Activated B cell treated with CpG ODN at 0.5 μM for 24 hours (primary cell): Measurements from ENCODE around the gene PLS3. TPM values are rescaled to one million over a fixed set of nuclear protein-coding genes. Genes with fewer than 3 reads are reported as not detected.
"Not testable (repeated sequence)": the region's sequence is repeated elsewhere in the genome, so short reads cannot be mapped to it uniquely, and the experiment has no call there.

Experiments used
- ATAC-seq: fragments of 200-7000 bp; cut with Tn5 transposase; one replicate; pipeline ENCODE4 v1.10.0; 2021; ENCODE audit warnings: low read depth, mild to moderate bottlenecking, moderate library complexity
- CTCF ChIA-PET: fragments of 350-600 bp; sonication (Branson Sonifier 250); formaldehyde crosslinking; loops from one replicate; lab custom pipeline; 2021; ENCODE audit warnings: antibody characterized with exemption; lab: Charles Lee
- POLR2A ChIA-PET: fragments of 350-600 bp; sonication (Branson Sonifier 250); formaldehyde crosslinking; loops from one replicate; lab custom pipeline; 2021; ENCODE audit warnings: antibody characterized with exemption; lab: Charles Lee
- DNase-seq: peaks from one replicate; pipeline ENCODE4 v3.0.0; 2022
- H3K27ac Mint-ChIP-seq: one replicate; pipeline ENCODE4 v1.8.0; 2020; ENCODE audit warnings: mixed read lengths
- H3K27me3 Mint-ChIP-seq: one replicate; pipeline ENCODE4 v1.8.0; 2021; ENCODE audit warnings: mixed read lengths
- H3K36me3 Mint-ChIP-seq: one replicate; pipeline ENCODE4 v1.8.0; 2021; ENCODE audit warnings: low read depth, mixed read lengths
- H3K4me1 Mint-ChIP-seq: one replicate; pipeline ENCODE4 v1.8.0; 2021; ENCODE audit warnings: mixed read lengths
- H3K4me3 Mint-ChIP-seq: one replicate; pipeline ENCODE4 v1.8.0; 2020; ENCODE audit warnings: mild to moderate bottlenecking, mixed read lengths
- H3K9me3 Mint-ChIP-seq: one replicate; pipeline ENCODE4 v1.8.0; 2020; ENCODE audit warnings: mixed read lengths
- CTCF ChIP-seq: fragments of 200-600 bp; IDR thresholded peaks from one replicate; pipeline ENCODE4 v1.8.0; 2022; ENCODE audit warnings: antibody characterized with exemption, mild to moderate bottlenecking
- intact Hi-C: fragments of 100-400 bp; cut with micrococcal nuclease; formaldehyde crosslinking; loops from one replicate; pipeline ENCODE4 v1.15.1; 2024
- total RNA-seq: library from RNA; stranded (reverse); gene quantifications from 2 replicates; pipeline ENCODE4 v1.2.3, GENCODE V29; 2022

The PLS3 gene
- total RNA-seq, 1 donor from 2014 or later, result not detected

GRCh38 chrX:115539841-115540240 lies 21.1 kb upstream of the PLS3 start:
- ChIA-PET CTCF (no interaction called here), POLR2A (no interaction called here)
- Mint-ChIP-seq H3K27ac (no peak overlapping the region), H3K27me3 (no peaks in the 10 kb centered on the region), H3K4me1 (no peaks in the 10 kb centered on the region), H3K4me3 (no peak overlapping the region), H3K9me3 (no peaks in the 10 kb centered on the region), H3K36me3 (no peaks in the 10 kb centered on the region)
- ATAC-seq (no peak), DNase-seq (no peak)
- TF ChIP-seq CTCF, result no peak
- intact Hi-C loops, result no loop called here

- ATAC-seq, H3K4me1 Mint-ChIP-seq, DNase-seq, H3K36me3 Mint-ChIP-seq, POLR2A ChIA-PET, H3K27me3 Mint-ChIP-seq, H3K27ac Mint-ChIP-seq, H3K9me3 Mint-ChIP-seq, H3K4me3 Mint-ChIP-seq, intact Hi-C loops, CTCF ChIA-PET: not testable (repeated sequence)
These were observed 19.9 kb upstream of the PLS3 start for GRCh38 chrX:115541045-115541444.

- POLR2A ChIA-PET, result no interaction called here
- CTCF ChIA-PET, result no interaction called here
- no peaks in the 10 kb centered on the region for H3K9me3 Mint-ChIP-seq
- intact Hi-C loops, result no loop called here
- no peaks in the 10 kb centered on the region for H3K36me3 Mint-ChIP-seq
- H3K4me3 Mint-ChIP-seq, result no peak overlapping the region
- H3K27ac Mint-ChIP-seq, result no peak overlapping the region
- H3K4me1 Mint-ChIP-seq, result no peaks in the 10 kb centered on the region
- no peaks in the 10 kb centered on the region for H3K27me3 Mint-ChIP-seq
- DNase-seq (no peak), ATAC-seq (no peak)
- no peak for TF ChIP-seq CTCF
These were observed 13.5 kb upstream of the PLS3 start for GRCh38 chrX:115547448-115547847.

GRCh38 chrX:115549008-115549407 lies 12.0 kb upstream of the PLS3 start:
- intact Hi-C loops, result no loop called here
- Mint-ChIP-seq H3K36me3 (no peaks in the 10 kb centered on the region), H3K4me3 (no peak overlapping the region), H3K9me3 (no peaks in the 10 kb centered on the region), H3K27ac (no peak overlapping the region), H3K27me3 (no peaks in the 10 kb centered on the region), H3K4me1 (no peaks in the 10 kb centered on the region)
- no peak for TF ChIP-seq CTCF
- ATAC-seq, result no peak
- DNase-seq, result no peak
- POLR2A ChIA-PET, result no interaction called here
- CTCF ChIA-PET, result no interaction called here

GRCh38 chrX:115553171-115553570 lies 7.8 kb upstream of the PLS3 start:
- no peaks in the 10 kb centered on the region for H3K36me3 Mint-ChIP-seq
- no peak overlapping the region for H3K4me3 Mint-ChIP-seq
- H3K27ac Mint-ChIP-seq, result no peak overlapping the region
- no peaks in the 10 kb centered on the region for H3K4me1 Mint-ChIP-seq
- H3K27me3 Mint-ChIP-seq, result no peaks in the 10 kb centered on the region
- no peak for ATAC-seq
- DNase-seq, result no peak
- no peak for TF ChIP-seq CTCF
- POLR2A ChIA-PET, result no interaction called here
- intact Hi-C loops, result no loop called here
- CTCF ChIA-PET, result no interaction called here
- H3K9me3 Mint-ChIP-seq, result no peaks in the 10 kb centered on the region

- no peak overlapping the region for H3K4me3 Mint-ChIP-seq
- intact Hi-C loops, result no loop called here
- ATAC-seq (no peak), DNase-seq (no peak)
- ChIA-PET CTCF (no interaction called here), POLR2A (no interaction called here)
- H3K27ac Mint-ChIP-seq, result no peak overlapping the region
- H3K36me3 Mint-ChIP-seq, result no peaks in the 10 kb centered on the region
- TF ChIP-seq CTCF, result no peak
- H3K9me3 Mint-ChIP-seq, result no peaks in the 10 kb centered on the region
- H3K27me3 Mint-ChIP-seq, result peaks cover 12% of the 10 kb centered on the region
- peaks cover 4% of the 10 kb centered on the region for H3K4me1 Mint-ChIP-seq
These were observed 1.3 kb upstream of the PLS3 start for GRCh38 chrX:115559672-115560071.
